Thoracic aorta (tissue), 2 donors: ENCODE data around the gene SPATA9. TPM values are rescaled to one million over a fixed set of nuclear protein-coding genes. Genes with fewer than 3 reads are reported as not detected.

Experiments
- ATAC-seq: fragments of 150-250 bp; one replicate; pipeline ENCODE4 v1.8.0; 2017; ENCODE audit warnings: low read depth; ENCODE audit not compliant: insufficient number of reproducible peaks, low FRiP score
- DNase-seq: peaks from one replicate; pipeline ENCODE4 v3.0.0-alpha.2; 2020; ENCODE audit warnings: low spot score
- H3K27ac ChIP-seq, 2 donors: fragments of 200-600 bp; sonication (generic); 1 replicate in 1 of 2; 2 replicates in 1 of 2; pipeline ENCODE4 v1.5.1; 2016; ENCODE audit warnings: mild to moderate bottlenecking in 2 of 2, moderate library complexity in 2 of 2
- H3K27me3 ChIP-seq: fragments of 200-600 bp; sonication (generic); replicated peaks from 2 replicates; pipeline ENCODE4 v1.6.0; 2016; ENCODE audit warnings: mild to moderate bottlenecking; ENCODE audit not compliant: insufficient read depth
- H3K36me3 ChIP-seq: fragments of 200-600 bp; sonication (generic); one replicate; pipeline ENCODE4 v1.5.1; 2016
- H3K4me1 ChIP-seq, 2 donors: fragments of 200-600 bp; sonication (generic); 1 replicate in 1 of 2; 2 replicates in 1 of 2; pipeline versions ENCODE4 v1.5.1 to v1.6.0; 2016; ENCODE audit warnings: low read depth in 2 of 2, mild to moderate bottlenecking in 1 of 2; ENCODE audit not compliant: control insufficient read depth in 1 of 2
- H3K4me3 ChIP-seq: fragments of 200-600 bp; sonication (generic); 2 replicates; pipeline ENCODE4 v1.5.1; 2016; ENCODE audit warnings: mild to moderate bottlenecking
- H3K9me3 ChIP-seq: fragments of 200-600 bp; sonication (generic); 2 replicates; pipeline ENCODE4 v1.5.1; 2016
- CTCF ChIP-seq: fragments of 200-600 bp; sonication (generic); IDR thresholded peaks from one replicate; pipeline ENCODE4 v1.5.1; 2019; ENCODE audit warnings: antibody characterized with exemption
- total RNA-seq, 2 donors: library from RNA; depleted of rRNA; stranded (reverse); fragments of >200 nt; gene quantifications; one replicate each; pipeline versions ENCODE4 v1.1.0 to v1.2.3, GENCODE V29; 2016

Gene SPATA9
- total RNA-seq, 2 donors from 2014 or later = 0.35 TPM; not detected in 1

GRCh38 chr5:95655575-95655974 lies 27.2 kb downstream of the SPATA9 start:
- Histone ChIP-seq H3K4me1 (no peaks in the 10 kb centered on the region), H3K27me3 (no peaks in the 10 kb centered on the region), H3K27ac (no peak overlapping the region), H3K9me3 (no peaks in the 10 kb centered on the region), H3K4me3 (no peak overlapping the region), H3K36me3 (no peaks in the 10 kb centered on the region)
- DNase-seq (no peak), ATAC-seq (no peak)
- no peak for TF ChIP-seq CTCF

GRCh38 chr5:95654196-95654595 lies 28.6 kb downstream of the SPATA9 start:
- H3K36me3 ChIP-seq = no peaks in the 10 kb centered on the region
- H3K4me3 ChIP-seq = no peak overlapping the region
- no peaks in the 10 kb centered on the region for H3K9me3 ChIP-seq
- H3K27ac ChIP-seq = no peak overlapping the region
- DNase-seq (no peak), ATAC-seq (no peak)
- no peaks in the 10 kb centered on the region for H3K27me3 ChIP-seq
- TF ChIP-seq CTCF = no peak
- H3K4me1 ChIP-seq = no peaks in the 10 kb centered on the region

GRCh38 chr5:95652849-95653248 lies 29.9 kb downstream of the SPATA9 start:
- no peak for ATAC-seq
- Histone ChIP-seq H3K27ac (no peak overlapping the region), H3K4me1 (peaks cover 0 to under 1% of the 10 kb centered on the region in 2 donors), H3K9me3 (no peaks in the 10 kb centered on the region), H3K4me3 (no peak overlapping the region), H3K27me3 (no peaks in the 10 kb centered on the region), H3K36me3 (no peaks in the 10 kb centered on the region)
- TF ChIP-seq CTCF = no peak
- no peak for DNase-seq

GRCh38 chr5:95649842-95650620 lies 32.8 kb downstream of the SPATA9 start:
- H3K4me3 ChIP-seq = no peak overlapping the region
- no peak for ATAC-seq
- H3K36me3 ChIP-seq = no peaks in the 10 kb centered on the region
- TF ChIP-seq CTCF = no peak
- H3K9me3 ChIP-seq = no peaks in the 10 kb centered on the region
- H3K27me3 ChIP-seq = no peaks in the 10 kb centered on the region
- no peak overlapping the region for H3K27ac ChIP-seq
- DNase-seq = no peak
- H3K4me1 ChIP-seq = peaks cover 0 to 9% of the 10 kb centered on the region in 2 donors

GRCh38 chr5:95649274-95649673 lies 33.5 kb downstream of the SPATA9 start:
- no peak overlapping the region for H3K27ac ChIP-seq
- no peak overlapping the region for H3K4me3 ChIP-seq
- no peak for ATAC-seq
- no peaks in the 10 kb centered on the region for H3K36me3 ChIP-seq
- no peaks in the 10 kb centered on the region for H3K27me3 ChIP-seq
- no peak for TF ChIP-seq CTCF
- no peak for DNase-seq
- H3K4me1 ChIP-seq = peaks cover 0 to 13% of the 10 kb centered on the region in 2 donors
- no peaks in the 10 kb centered on the region for H3K9me3 ChIP-seq
